Measurements from ENCODE around the gene MTNR1B.

- TF ChIP-seq CTCF (IDR thresholded peaks at IDR 0.05) (no peak), EZH2 (IDR thresholded peaks at IDR 0.05; ENCODE audit: borderline replicate concordance, insufficient read depth, low read depth, low read length, poor library complexity, severe bottlenecking) (no peak)
These were observed 32.9 kb downstream of the MTNR1B start for GRCh38 chr11:93002380-93002779.

Measured in B cell (primary cell).